GM12873 (cell line): ENCODE results near the gene EFCAB6.

ENCODE experiments used
- TF ChIP-seq, protein P1 (sequence below): IDR thresholded peaks from 2 replicates; pipeline ENCODE4 v1.5.1; 2012; ENCODE audit warnings: low read depth, mild to moderate bottlenecking, moderate library complexity, low read length, control low read depth; ENCODE audit not compliant: insufficient read depth; ENCODE audit errors: missing control alignments

EFCAB6 gene

GRCh38 chr22:43485502-43486089, 326.5 kb downstream of the EFCAB6 start:
- TF ChIP-seq, protein P1, sequence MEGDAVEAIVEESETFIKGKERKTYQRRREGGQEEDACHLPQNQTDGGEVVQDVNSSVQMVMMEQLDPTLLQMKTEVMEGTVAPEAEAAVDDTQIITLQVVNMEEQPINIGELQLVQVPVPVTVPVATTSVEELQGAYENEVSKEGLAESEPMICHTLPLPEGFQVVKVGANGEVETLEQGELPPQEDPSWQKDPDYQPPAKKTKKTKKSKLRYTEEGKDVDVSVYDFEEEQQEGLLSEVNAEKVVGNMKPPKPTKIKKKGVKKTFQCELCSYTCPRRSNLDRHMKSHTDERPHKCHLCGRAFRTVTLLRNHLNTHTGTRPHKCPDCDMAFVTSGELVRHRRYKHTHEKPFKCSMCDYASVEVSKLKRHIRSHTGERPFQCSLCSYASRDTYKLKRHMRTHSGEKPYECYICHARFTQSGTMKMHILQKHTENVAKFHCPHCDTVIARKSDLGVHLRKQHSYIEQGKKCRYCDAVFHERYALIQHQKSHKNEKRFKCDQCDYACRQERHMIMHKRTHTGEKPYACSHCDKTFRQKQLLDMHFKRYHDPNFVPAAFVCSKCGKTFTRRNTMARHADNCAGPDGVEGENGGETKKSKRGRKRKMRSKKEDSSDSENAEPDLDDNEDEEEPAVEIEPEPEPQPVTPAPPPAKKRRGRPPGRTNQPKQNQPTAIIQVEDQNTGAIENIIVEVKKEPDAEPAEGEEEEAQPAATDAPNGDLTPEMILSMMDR = no peak

- TF ChIP-seq, protein P1 = no peak
Measured at GRCh38 chr22:43484227-43484626, 327.9 kb downstream of the EFCAB6 start.

GRCh38 chr22:43483669-43484068, 328.4 kb downstream of the EFCAB6 start:
- TF ChIP-seq, protein P1 = no peak

GRCh38 chr22:43483266-43483665, 328.8 kb downstream of the EFCAB6 start:
- TF ChIP-seq, protein P1 = no peak

GRCh38 chr22:43482318-43482625, 329.8 kb downstream of the EFCAB6 start:
- TF ChIP-seq, protein P1 = no peak

GRCh38 chr22:43481568-43482317, 330.4 kb downstream of the EFCAB6 start:
- TF ChIP-seq, protein P1 = peak; percentile 58

- TF ChIP-seq, protein P1 = no peak
Measured at GRCh38 chr22:43479962-43480361, 332.1 kb downstream of the EFCAB6 start.
